Testis (tissue), 3 donors: ENCODE measurements around the gene C12orf57. TPM values are rescaled to one million over a fixed set of nuclear protein-coding genes. Genes with fewer than 3 reads are reported as not detected.
A peak's percentile ranks its signal among the peaks of the same experiment; 100 is the strongest.

Experiments
- DNase-seq: peaks from one replicate; pipeline ENCODE4 v3.0.0-alpha.2; 2019
- H3K27ac ChIP-seq, 2 donors: fragments of 200-600 bp; sonication (generic); one replicate each; pipeline ENCODE4 v1.5.1; 2019
- H3K27me3 ChIP-seq: fragments of 200-600 bp; sonication (generic); one replicate; pipeline ENCODE4 v1.5.1; 2019
- H3K36me3 ChIP-seq: fragments of 200-600 bp; sonication (generic); one replicate; pipeline ENCODE4 v1.5.1; 2017; ENCODE audit warnings: low read depth; ENCODE audit errors: missing control alignments
- H3K4me1 ChIP-seq: fragments of 200-600 bp; sonication (generic); one replicate; pipeline ENCODE4 v1.5.1; 2019
- H3K4me3 ChIP-seq, 2 donors: fragments of 200-600 bp; sonication (generic); one replicate each; pipeline ENCODE4 v1.5.1; 2017 to 2019
- H3K9me3 ChIP-seq: fragments of 200-600 bp; sonication (generic); one replicate; pipeline ENCODE4 v1.5.1; 2017
- POLR2A ChIP-seq: fragments of 450-650 bp; IDR thresholded peaks from one replicate; pipeline ENCODE4 v1.6.1; 2017; ENCODE audit warnings: antibody characterized with exemption, mild to moderate bottlenecking, moderate library complexity
- WGBS, 2 donors: methylation state at CpG; one replicate each; pipeline ENCODE4 v1.1.5; 2018; 5-methylcytosine and 5-hydroxymethylcytosine counted together
- intact Hi-C: fragments of 100-400 bp; cut with DNase I; formaldehyde crosslinking; loops from one replicate; pipeline ENCODE4 v1.15.1; 2023; ENCODE audit warnings: low total_unique reads
- polyA plus RNA-seq: library from polyadenylated mRNA; stranded (reverse); fragments of 350-450 nt; fragmentation: Illumina TruSeq; extraction: RNeasy Lipid Tissue Mini Kit (QIAGEN cat#74804); gene quantifications from one replicate; pipeline ENCODE4 v1.2.3, GENCODE V29; 2014; ENCODE audit warnings: low read depth, low replicate concordance; ENCODE audit not compliant: insufficient read depth
- total RNA-seq, 2 donors: library from RNA; depleted of rRNA; stranded (reverse); fragments of >200 nt; gene quantifications; one replicate each; pipeline ENCODE4 v1.2.3, GENCODE V29; 2016
- TF ChIP-seq, protein P1 (sequence below), 3 experiments: fragments of 450-650 bp in 2 of 3; fragments of 200-600 bp in 1 of 3; sonication (generic) in 1 of 3; IDR thresholded peaks; one replicate each; pipeline ENCODE4 v1.5.1; 2016 to 2019; ENCODE audit warnings: antibody characterized with exemption in 3 of 3, mild to moderate bottlenecking in 2 of 3, moderate library complexity in 1 of 3

C12orf57 gene
- total and polyA plus RNA-seq, 3 donors from 2014 or later, result 141 to 236 (median 143) TPM

- TF ChIP-seq POLR2A, result no peak
- TF ChIP-seq, protein P1, sequence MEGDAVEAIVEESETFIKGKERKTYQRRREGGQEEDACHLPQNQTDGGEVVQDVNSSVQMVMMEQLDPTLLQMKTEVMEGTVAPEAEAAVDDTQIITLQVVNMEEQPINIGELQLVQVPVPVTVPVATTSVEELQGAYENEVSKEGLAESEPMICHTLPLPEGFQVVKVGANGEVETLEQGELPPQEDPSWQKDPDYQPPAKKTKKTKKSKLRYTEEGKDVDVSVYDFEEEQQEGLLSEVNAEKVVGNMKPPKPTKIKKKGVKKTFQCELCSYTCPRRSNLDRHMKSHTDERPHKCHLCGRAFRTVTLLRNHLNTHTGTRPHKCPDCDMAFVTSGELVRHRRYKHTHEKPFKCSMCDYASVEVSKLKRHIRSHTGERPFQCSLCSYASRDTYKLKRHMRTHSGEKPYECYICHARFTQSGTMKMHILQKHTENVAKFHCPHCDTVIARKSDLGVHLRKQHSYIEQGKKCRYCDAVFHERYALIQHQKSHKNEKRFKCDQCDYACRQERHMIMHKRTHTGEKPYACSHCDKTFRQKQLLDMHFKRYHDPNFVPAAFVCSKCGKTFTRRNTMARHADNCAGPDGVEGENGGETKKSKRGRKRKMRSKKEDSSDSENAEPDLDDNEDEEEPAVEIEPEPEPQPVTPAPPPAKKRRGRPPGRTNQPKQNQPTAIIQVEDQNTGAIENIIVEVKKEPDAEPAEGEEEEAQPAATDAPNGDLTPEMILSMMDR (IDR thresholded peaks at IDR 0.05), result no peak
- 20 to 24% methylated on average over 26 to 36 of the region's 36 CpGs for WGBS, 2 donors
- no peak for DNase-seq
- Histone ChIP-seq H3K27me3 (no peaks in the 10 kb centered on the region), H3K36me3 (no peaks in the 10 kb centered on the region), H3K9me3 (no peaks in the 10 kb centered on the region), H3K4me3 (peak overlapping the region; percentile 70 to 79), H3K4me1 (peaks cover 33% of the 10 kb centered on the region), H3K27ac (peak overlapping the region; percentile 88 to 94)
- intact Hi-C loops, result no loop called here
Observed at GRCh38 chr12:6936636-6937480, 7.0 kb upstream of the C12orf57 start.

- TF ChIP-seq, protein P1 (IDR thresholded peaks at IDR 0.05), result peak; percentile 94 to 99 (median 95)
- TF ChIP-seq POLR2A, result peak; percentile 25
- H3K27ac ChIP-seq, result peak overlapping the region; percentile 88 to 94
- peaks cover 30% of the 10 kb centered on the region for H3K4me1 ChIP-seq
- H3K9me3 ChIP-seq, result no peaks in the 10 kb centered on the region
- WGBS, 2 donors, result 0% methylated on average over 2 to 80 of the region's 80 CpGs
- intact Hi-C loops, result no loop called here
- DNase-seq, result peak; percentile 96
- H3K36me3 ChIP-seq, result no peaks in the 10 kb centered on the region
- peak overlapping the region; percentile 70 to 79 for H3K4me3 ChIP-seq
- H3K27me3 ChIP-seq, result no peaks in the 10 kb centered on the region
Observed at GRCh38 chr12:6937481-6938352, 6.1 kb upstream of the C12orf57 start.

- no peaks in the 10 kb centered on the region for H3K9me3 ChIP-seq
- TF ChIP-seq, protein P1 (IDR thresholded peaks at IDR 0.05), result no peak
- TF ChIP-seq POLR2A, result no peak
- H3K4me1 ChIP-seq, result peaks cover 35% of the 10 kb centered on the region
- no peaks in the 10 kb centered on the region for H3K36me3 ChIP-seq
- peak overlapping the region; percentile 70 to 79 for H3K4me3 ChIP-seq
- intact Hi-C loops, result no loop called here
- WGBS, 2 donors, result 59 to 63% methylated on average over 9 to 32 of the region's 32 CpGs
- no peak for DNase-seq
- peak overlapping the region; percentile 88 to 94 for H3K27ac ChIP-seq
- H3K27me3 ChIP-seq, result no peaks in the 10 kb centered on the region
Observed at GRCh38 chr12:6938353-6939190, 5.2 kb upstream of the C12orf57 start.

DNA sequence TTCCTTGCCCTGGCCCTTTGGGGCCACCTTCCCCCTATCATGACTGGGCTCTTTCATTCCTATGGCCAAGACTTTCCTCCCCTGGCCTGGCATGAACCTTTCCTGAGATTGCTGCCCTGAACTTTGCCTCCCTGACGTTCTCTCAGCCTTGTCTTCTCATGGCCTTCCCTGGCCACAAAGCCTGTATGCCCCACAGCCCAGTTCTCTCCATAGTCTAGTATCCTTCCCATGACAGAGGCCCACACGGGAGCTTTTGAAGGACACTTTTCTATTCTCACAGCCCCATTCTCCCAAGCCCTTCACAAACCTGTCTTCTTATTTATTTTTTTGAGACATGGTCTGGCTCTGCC, 4.7 kb upstream of the C12orf57 start:
- TF ChIP-seq, protein P1 (IDR thresholded peaks at IDR 0.05), result no peak
- TF ChIP-seq POLR2A, result no peak
- DNase-seq, result no peak
- WGBS, 2 donors, result 58 to 71% methylated on average over 2 of the region's 2 CpGs
- H3K4me1 ChIP-seq, result peaks cover 30% of the 10 kb centered on the region
- H3K4me3 ChIP-seq, result no peak overlapping the region
- intact Hi-C loops, result no loop called here
- no peaks in the 10 kb centered on the region for H3K9me3 ChIP-seq
- H3K36me3 ChIP-seq, result no peaks in the 10 kb centered on the region
- H3K27ac ChIP-seq, result no peak overlapping the region
- H3K27me3 ChIP-seq, result no peaks in the 10 kb centered on the region
